Measurements from ENCODE around the gene PEMT.

DNA sequence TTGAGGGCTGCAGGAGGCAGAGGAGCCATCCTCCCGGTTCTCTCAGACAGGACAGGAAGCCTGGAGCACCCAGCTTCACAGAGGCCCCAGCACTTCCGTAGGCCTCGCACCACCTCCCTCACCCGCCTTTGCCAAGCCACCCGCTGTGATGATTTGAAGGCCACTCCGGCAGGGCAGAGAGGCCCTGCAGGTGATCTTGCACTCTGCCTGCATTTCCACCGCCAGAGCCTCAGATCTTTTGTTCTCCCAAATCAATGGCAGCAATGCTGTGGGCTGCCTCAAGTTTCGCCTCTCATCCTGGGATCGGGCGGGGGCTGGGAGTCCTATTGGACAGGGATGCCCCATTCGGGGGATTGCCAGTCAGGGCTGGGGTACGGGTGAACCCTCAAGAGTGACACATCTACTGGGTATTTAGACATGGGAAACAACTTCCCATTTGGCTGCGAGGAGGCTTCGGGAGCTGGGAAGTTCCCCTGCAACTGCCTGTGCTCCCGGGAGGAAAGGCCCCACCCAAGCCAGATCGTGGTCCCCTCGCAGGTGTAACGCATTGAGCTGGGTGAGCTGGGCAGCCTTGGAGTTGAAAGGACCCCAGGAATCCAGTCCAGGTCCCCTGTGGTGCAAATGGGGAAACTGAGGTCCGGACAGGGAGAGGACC, 34.8 kb upstream of the PEMT start:
- TF ChIP-seq ZFP3 (tag by site-specific recombination; IDR thresholded peaks at IDR 0.05; ENCODE audit: low read depth) (no peak), ZBTB1 (tag by site-specific recombination; IDR thresholded peaks at IDR 0.05) (no peak), KLF9 (tag by site-specific recombination; IDR thresholded peaks at IDR 0.05; ENCODE audit: low read depth) (no peak), ZNF514 (tag by site-specific recombination; IDR thresholded peaks at IDR 0.05) (no peak), TSHZ1 (tag by site-specific recombination; IDR thresholded peaks at IDR 0.05; ENCODE audit: borderline replicate concordance) (no peak)
- TF ChIP-seq, protein P1, sequence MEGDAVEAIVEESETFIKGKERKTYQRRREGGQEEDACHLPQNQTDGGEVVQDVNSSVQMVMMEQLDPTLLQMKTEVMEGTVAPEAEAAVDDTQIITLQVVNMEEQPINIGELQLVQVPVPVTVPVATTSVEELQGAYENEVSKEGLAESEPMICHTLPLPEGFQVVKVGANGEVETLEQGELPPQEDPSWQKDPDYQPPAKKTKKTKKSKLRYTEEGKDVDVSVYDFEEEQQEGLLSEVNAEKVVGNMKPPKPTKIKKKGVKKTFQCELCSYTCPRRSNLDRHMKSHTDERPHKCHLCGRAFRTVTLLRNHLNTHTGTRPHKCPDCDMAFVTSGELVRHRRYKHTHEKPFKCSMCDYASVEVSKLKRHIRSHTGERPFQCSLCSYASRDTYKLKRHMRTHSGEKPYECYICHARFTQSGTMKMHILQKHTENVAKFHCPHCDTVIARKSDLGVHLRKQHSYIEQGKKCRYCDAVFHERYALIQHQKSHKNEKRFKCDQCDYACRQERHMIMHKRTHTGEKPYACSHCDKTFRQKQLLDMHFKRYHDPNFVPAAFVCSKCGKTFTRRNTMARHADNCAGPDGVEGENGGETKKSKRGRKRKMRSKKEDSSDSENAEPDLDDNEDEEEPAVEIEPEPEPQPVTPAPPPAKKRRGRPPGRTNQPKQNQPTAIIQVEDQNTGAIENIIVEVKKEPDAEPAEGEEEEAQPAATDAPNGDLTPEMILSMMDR (tag by site-specific recombination; IDR thresholded peaks at IDR 0.05), result no peak
- TF ChIP-seq, protein P2, sequence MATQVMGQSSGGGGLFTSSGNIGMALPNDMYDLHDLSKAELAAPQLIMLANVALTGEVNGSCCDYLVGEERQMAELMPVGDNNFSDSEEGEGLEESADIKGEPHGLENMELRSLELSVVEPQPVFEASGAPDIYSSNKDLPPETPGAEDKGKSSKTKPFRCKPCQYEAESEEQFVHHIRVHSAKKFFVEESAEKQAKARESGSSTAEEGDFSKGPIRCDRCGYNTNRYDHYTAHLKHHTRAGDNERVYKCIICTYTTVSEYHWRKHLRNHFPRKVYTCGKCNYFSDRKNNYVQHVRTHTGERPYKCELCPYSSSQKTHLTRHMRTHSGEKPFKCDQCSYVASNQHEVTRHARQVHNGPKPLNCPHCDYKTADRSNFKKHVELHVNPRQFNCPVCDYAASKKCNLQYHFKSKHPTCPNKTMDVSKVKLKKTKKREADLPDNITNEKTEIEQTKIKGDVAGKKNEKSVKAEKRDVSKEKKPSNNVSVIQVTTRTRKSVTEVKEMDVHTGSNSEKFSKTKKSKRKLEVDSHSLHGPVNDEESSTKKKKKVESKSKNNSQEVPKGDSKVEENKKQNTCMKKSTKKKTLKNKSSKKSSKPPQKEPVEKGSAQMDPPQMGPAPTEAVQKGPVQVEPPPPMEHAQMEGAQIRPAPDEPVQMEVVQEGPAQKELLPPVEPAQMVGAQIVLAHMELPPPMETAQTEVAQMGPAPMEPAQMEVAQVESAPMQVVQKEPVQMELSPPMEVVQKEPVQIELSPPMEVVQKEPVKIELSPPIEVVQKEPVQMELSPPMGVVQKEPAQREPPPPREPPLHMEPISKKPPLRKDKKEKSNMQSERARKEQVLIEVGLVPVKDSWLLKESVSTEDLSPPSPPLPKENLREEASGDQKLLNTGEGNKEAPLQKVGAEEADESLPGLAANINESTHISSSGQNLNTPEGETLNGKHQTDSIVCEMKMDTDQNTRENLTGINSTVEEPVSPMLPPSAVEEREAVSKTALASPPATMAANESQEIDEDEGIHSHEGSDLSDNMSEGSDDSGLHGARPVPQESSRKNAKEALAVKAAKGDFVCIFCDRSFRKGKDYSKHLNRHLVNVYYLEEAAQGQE (tag by site-specific recombination; IDR thresholded peaks at IDR 0.05), result no peak
- TF ChIP-seq, protein P3, sequence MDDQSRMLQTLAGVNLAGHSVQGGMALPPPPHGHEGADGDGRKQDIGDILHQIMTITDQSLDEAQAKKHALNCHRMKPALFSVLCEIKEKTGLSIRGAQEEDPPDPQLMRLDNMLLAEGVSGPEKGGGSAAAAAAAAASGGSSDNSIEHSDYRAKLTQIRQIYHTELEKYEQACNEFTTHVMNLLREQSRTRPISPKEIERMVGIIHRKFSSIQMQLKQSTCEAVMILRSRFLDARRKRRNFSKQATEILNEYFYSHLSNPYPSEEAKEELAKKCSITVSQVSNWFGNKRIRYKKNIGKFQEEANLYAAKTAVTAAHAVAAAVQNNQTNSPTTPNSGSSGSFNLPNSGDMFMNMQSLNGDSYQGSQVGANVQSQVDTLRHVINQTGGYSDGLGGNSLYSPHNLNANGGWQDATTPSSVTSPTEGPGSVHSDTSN (CRISPR knock-in tag; IDR thresholded peaks at IDR 0.05), result no peak

Data from HEK293 (cell line).